A549 treated with ZK216348 at 1 μM for 4 hours (cell line): Measurements from ENCODE around the gene SYNCRIP. TPM values are rescaled to one million over a fixed set of nuclear protein-coding genes. Genes with fewer than 3 reads are reported as not detected.

ENCODE experiments used
- total RNA-seq: library from RNA; stranded (reverse); fragments of 200-300 nt; extraction: Qiagen RNA extraction; gene quantifications from 5 replicates; pipeline ENCODE4 v1.2.3, GENCODE V29; 2022; ENCODE audit warnings: low read depth

Gene SYNCRIP
- total RNA-seq, result 112 to 140 TPM (median 135 TPM) in 5 replicates

DNA sequence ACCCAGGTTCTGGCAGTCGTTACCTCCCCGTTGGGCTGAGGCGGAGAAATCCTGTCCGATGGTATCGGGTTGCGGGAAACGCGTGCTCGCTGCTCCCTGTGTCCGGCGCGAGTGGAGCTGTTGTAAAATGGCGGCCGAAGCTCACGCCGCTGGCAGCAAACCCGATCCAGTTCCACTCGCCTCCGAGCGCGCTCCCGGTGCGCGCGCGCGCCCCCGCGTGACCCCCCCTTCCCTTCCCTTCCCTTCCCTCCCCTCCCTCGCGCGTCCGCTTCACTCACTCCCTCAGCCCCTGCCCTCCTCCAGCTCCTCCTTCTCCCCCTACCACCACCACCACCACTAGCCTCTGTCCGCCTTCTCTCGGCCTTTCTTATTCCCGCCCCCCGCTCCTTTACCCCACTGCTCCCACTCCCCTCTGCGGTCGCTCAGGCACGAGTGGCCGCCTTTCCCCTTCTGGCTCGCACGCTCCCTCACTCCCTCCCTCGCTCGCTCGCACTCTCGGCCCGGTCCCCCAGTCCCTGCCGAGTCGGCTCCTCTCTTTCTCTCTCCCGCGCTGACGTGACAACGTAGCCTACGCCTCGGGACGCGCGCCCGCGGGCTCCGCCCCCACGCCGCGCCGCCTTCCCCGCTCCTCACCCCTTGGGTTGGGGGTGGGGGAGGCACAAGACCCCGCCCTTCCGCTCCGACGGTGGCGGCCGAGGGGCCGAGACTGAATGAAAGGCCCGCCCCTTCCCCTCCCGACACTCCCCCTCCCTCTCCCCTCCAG, at the start of gene SYNCRIP:
Gene SYNCRIP, minus strand, starts transcription at position 113 of the 763 bp plus-strand sequence. CDS start 1,447 bp downstream, outside the sequence.

DNA sequence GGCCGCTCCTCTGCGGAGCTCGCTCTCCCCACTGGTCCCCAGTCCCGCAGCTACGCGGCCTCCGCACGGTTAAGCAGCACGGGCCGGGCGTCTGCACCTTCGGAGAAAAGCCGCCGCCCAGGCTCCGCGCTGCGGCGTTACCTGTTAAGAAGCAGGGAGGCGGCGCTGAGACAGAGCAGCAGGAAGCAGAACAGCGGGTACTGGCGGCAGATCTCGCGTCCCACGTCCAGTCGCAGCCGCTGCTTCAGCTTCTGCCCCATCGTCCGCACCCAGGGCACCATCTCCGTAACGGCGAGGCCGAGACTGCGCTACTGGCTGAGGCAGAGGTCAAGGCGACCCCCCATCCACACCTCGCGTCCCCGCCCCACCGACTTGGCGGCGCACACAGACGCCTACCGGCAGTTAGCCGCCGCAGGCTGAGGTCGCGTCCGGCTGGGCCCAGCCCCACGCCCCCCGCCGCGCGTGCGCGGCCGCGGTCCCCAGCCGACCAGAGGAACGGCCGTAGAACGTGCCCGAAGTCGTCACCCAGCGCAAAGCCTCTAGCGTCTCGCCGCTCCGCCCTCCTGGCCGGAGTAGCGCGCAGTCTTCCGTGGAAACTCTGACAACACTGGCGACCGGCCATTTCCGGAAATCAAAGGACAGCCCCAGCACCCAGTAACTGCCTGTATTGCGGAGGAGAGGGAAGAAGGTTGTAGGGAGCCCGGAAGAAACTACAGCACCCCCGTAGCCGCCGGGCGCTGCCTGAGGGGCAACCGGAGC, 49.1 kb downstream of the SYNCRIP start, which contains the start of gene SNX14:
Gene SNX14, minus strand, starts transcription at position 421 of the 759 bp plus-strand sequence. Its CDS starts 140 bp downstream, at position 281.

Other genes with a start within 250 kb of the SYNCRIP start
- gene NT5E, start 192.8 kb downstream of the SYNCRIP start, total RNA-seq, result 23.6 to 41.5 TPM (median 34.0 TPM) in 5 replicates
- gene SNX14, start 49.0 kb downstream of the SYNCRIP start, total RNA-seq, result 31.9 to 59.7 TPM (median 37.6 TPM) in 5 replicates